K562 (cell line): ENCODE results near the gene LRRC37A3. TPM values are rescaled to one million over a fixed set of nuclear protein-coding genes. Genes with fewer than 3 reads are reported as not detected.
A peak's percentile ranks its signal among the peaks of the same experiment; 100 is the strongest.

Experiments
- ARID1B ChIP-seq: fragments of 450-650 bp; IDR thresholded peaks from 2 replicates; pipeline ENCODE4 v1.6.1; 2016; ENCODE audit warnings: antibody characterized with exemption, mild to moderate bottlenecking, inconsistent platforms
- BHLHE40 ChIP-seq: IDR thresholded peaks from 2 replicates; pipeline ENCODE4 v1.6.1; 2011; ENCODE audit warnings: low read length, improper control_type of control experiment
- CAMTA2 ChIP-seq: fragments of 250-450 bp; sonication (Bioruptor Pico); conservative IDR thresholded peaks from 2 replicates; pipeline ENCODE4 v1.5.1; 2022
- CTCF ChIP-seq, 3 experiments: IDR thresholded peaks in 2 of 3; conservative IDR thresholded peaks in 1 of 3; 2 replicates each; pipeline ENCODE4 v1.5.1; 2011 to 2012; ENCODE audit warnings: low read length in 3 of 3, mild to moderate bottlenecking in 3 of 3, control low read depth in 2 of 3, improper control_type of control experiment in 1 of 3, inconsistent platforms in 1 of 3, low read depth in 1 of 3, mixed read lengths in 1 of 3, moderate library complexity in 1 of 3; ENCODE audit not compliant: insufficient read depth in 2 of 3
- ESRRA ChIP-seq: fragments of 450-650 bp; IDR thresholded peaks from 2 replicates; pipeline ENCODE4 v1.6.1; 2014; ENCODE audit warnings: low read depth, mild to moderate bottlenecking, moderate library complexity, borderline replicate concordance
- KLF10 ChIP-seq: fragments of 250-450 bp; sonication (Bioruptor Pico); IDR thresholded peaks from 2 replicates; pipeline ENCODE4 v1.6.1; 2021; ENCODE audit warnings: matching md5 sums
- MYNN ChIP-seq, 2 experiments: sonication (generic); formaldehyde crosslinking in 1 of 2; IDR thresholded peaks; 2 replicates each; pipeline versions ENCODE4 v1.5.0 to v1.6.1; 2016 to 2020; ENCODE audit warnings: antibody characterized with exemption in 1 of 2, missing genetic modification reagents in 1 of 2
- SAP30 ChIP-seq: fragments of 200-600 bp; sonication (generic); IDR thresholded peaks from 2 replicates; pipeline ENCODE4 v1.6.1; 2012; ENCODE audit warnings: borderline replicate concordance, low read depth, mild to moderate bottlenecking, moderate library complexity, low read length, control low read depth, inconsistent platforms; ENCODE audit not compliant: insufficient read depth, poor library complexity, severe bottlenecking
- SMAD4 ChIP-seq: fragments of 250-450 bp; sonication (Bioruptor Pico); conservative IDR thresholded peaks from 2 replicates; pipeline ENCODE4 v1.8.0; 2021; ENCODE audit warnings: inconsistent platforms, mild to moderate bottlenecking, moderate library complexity
- TAF1 ChIP-seq: IDR thresholded peaks from 2 replicates; pipeline ENCODE4 v1.6.1; 2011; ENCODE audit warnings: mild to moderate bottlenecking, low read length, moderate library complexity; ENCODE audit not compliant: insufficient read depth, control insufficient read depth, severe bottlenecking; ENCODE audit errors: extremely low read depth
- ZBTB11 ChIP-seq, 3 experiments: fragments of 200-800 bp in 1 of 3; fragments of 250-450 bp in 1 of 3; fragments of 450-650 bp in 1 of 3; sonication (Bioruptor Pico) in 1 of 3; sonication (Bioruptor generic) in 1 of 3; formaldehyde crosslinking in 1 of 3; IDR thresholded peaks; 2 replicates each; pipeline versions ENCODE4 v1.6.1 to v1.8.0; 2016 to 2022; ENCODE audit warnings: mild to moderate bottlenecking in 2 of 3, missing genetic modification characterization in 2 of 3, missing compliant biosample characterization in 1 of 3, moderate library complexity in 1 of 3
- ZNF143 ChIP-seq: sonication (generic); formaldehyde crosslinking; IDR thresholded peaks from 2 replicates; pipeline ENCODE4 v1.9.0; 2022; ENCODE audit warnings: mild to moderate bottlenecking, missing genetic modification reagents
- ZNF41 ChIP-seq: fragments of 250-450 bp; sonication (Bioruptor Pico); conservative IDR thresholded peaks from 2 replicates; pipeline ENCODE4 v1.4.0; 2020; ENCODE audit warnings: mild to moderate bottlenecking
- ZNF696 ChIP-seq: fragments of 250-450 bp; sonication (Bioruptor Pico); conservative IDR thresholded peaks from 2 replicates; pipeline ENCODE4 v1.4.0; 2020; ENCODE audit warnings: mild to moderate bottlenecking, moderate library complexity
- ZNF740 ChIP-seq, 3 experiments: fragments of 200-800 bp in 1 of 3; sonication (Bioruptor generic) in 1 of 3; sonication (generic) in 1 of 3; formaldehyde crosslinking in 1 of 3; IDR thresholded peaks; 2 replicates each; pipeline versions ENCODE4 v1.6.1 to v1.8.0; 2016 to 2022; ENCODE audit warnings: mild to moderate bottlenecking in 2 of 3, missing compliant biosample characterization in 2 of 3, missing genetic modification characterization in 2 of 3, missing genetic modification reagents in 1 of 3
- polyA plus RNA-seq, 8 experiments: library from polyadenylated mRNA; depleted of rRNA in 4 of 8; stranded (reverse) in 5 of 8; unstranded in 3 of 8; fragments of >200 nt; fragmentation: Nextera tagmentation in 2 of 8; fragmentation: Illumina TruSeq in 1 of 8; extraction: Ambion mirVana in 2 of 8; extraction: Trizol in 1 of 8; gene quantifications; 2 replicates each; pipeline versions ENCODE4 v1.2.1 to v1.2.3, GENCODE V29; 2011 to 2014; ENCODE audit warnings: inconsistent platforms in 1 of 8, missing spikeins in 1 of 8
- total RNA-seq, 7 experiments: library from RNA; depleted of rRNA in 6 of 7; stranded (reverse); fragments of >200 nt in 6 of 7; fragmentation: Illumina TruSeq in 2 of 7; extraction: Trizol in 2 of 7; gene quantifications; 2 replicates each; pipeline versions ENCODE4 v1.2.1 to v1.2.3, GENCODE V29; 2011 to 2021; ENCODE audit warnings: low replicate concordance in 1 of 7
- TF ChIP-seq, protein P1 (sequence below): sonication (generic); formaldehyde crosslinking; IDR thresholded peaks from 2 replicates; pipeline ENCODE4 v1.8.1; 2022; ENCODE audit warnings: missing genetic modification reagents
- TF ChIP-seq, protein P2 (sequence below): fragments of 250-450 bp; sonication (Bioruptor Pico); IDR thresholded peaks from 2 replicates; pipeline ENCODE4 v1.8.0; 2022; ENCODE audit warnings: moderate library complexity, mild to moderate bottlenecking, inconsistent platforms

LRRC37A3 gene
- total and polyA plus RNA-seq, 9 of the 15 experiments (the other 6 are each of a cell fraction or from before 2014, with no cell fraction given), result 0.14 to 5.9 (median 2.2) TPM

GRCh38 chr17:64920419-64921172 is 1.3 kb upstream of the LRRC37A3 start (continued):
- 0 out of 6 replicates have a peak, but pooled peaks of 1 of the 3 experiments have one; percentile 24 for TF ChIP-seq ZBTB11 (CRISPR knock-in tag; IDR thresholded peaks at IDR 0.05)
- TF ChIP-seq, protein P1, sequence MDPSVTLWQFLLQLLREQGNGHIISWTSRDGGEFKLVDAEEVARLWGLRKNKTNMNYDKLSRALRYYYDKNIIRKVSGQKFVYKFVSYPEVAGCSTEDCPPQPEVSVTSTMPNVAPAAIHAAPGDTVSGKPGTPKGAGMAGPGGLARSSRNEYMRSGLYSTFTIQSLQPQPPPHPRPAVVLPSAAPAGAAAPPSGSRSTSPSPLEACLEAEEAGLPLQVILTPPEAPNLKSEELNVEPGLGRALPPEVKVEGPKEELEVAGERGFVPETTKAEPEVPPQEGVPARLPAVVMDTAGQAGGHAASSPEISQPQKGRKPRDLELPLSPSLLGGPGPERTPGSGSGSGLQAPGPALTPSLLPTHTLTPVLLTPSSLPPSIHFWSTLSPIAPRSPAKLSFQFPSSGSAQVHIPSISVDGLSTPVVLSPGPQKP (CRISPR knock-in tag), result no peak
- no peak for TF ChIP-seq ESRRA
- TF ChIP-seq ARID1B, result 0 out of 2 replicates have a peak, but pooled peaks have one; percentile 7
- no peak for TF ChIP-seq CTCF (IDR thresholded peaks at IDR 0.05 in 2 of 3, conservative IDR thresholded peaks at IDR 0.05 in 1 of 3; ENCODE audit: insufficient read depth in 2 of 3, low read depth in 1 of 3, low read length in 3 of 3)
- TF ChIP-seq CAMTA2 (CRISPR knock-in tag), result no peak
- no peak for TF ChIP-seq ZNF41
- no peak for TF ChIP-seq SAP30
- no peak for TF ChIP-seq ZNF740 (CRISPR knock-in tag; IDR thresholded peaks at IDR 0.05)
- TF ChIP-seq ZNF740 (tag; IDR thresholded peaks at IDR 0.05), result no peak
- TF ChIP-seq ZNF143, result no peak
- TF ChIP-seq, protein P2, sequence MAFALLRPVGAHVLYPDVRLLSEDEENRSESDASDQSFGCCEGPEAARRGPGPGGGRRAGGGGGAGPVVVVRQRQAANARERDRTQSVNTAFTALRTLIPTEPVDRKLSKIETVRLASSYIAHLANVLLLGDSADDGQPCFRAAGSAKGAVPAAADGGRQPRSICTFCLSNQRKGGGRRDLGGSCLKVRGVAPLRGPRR (CRISPR knock-in tag), result no peak
- TF ChIP-seq ZNF696 (CRISPR knock-in tag), result peak; percentile 31; the same call in 1 of the 2 replicates
- no peak for TF ChIP-seq KLF10 (CRISPR knock-in tag)
- TF ChIP-seq TAF1, result no peak
- TF ChIP-seq MYNN (IDR thresholded peaks at IDR 0.05), result no peak
- no peak for TF ChIP-seq MYNN (CRISPR knock-in tag; IDR thresholded peaks at IDR 0.05)
- no peak for TF ChIP-seq SMAD4 (CRISPR knock-in tag)
- TF ChIP-seq BHLHE40, result no peak
